ENCODE data around the gene AKT2.
"Not testable (repeated sequence)": the region's sequence is repeated elsewhere in the genome, so short reads cannot be mapped to it uniquely, and the experiment has no call there.

Gene AKT2

DNA sequence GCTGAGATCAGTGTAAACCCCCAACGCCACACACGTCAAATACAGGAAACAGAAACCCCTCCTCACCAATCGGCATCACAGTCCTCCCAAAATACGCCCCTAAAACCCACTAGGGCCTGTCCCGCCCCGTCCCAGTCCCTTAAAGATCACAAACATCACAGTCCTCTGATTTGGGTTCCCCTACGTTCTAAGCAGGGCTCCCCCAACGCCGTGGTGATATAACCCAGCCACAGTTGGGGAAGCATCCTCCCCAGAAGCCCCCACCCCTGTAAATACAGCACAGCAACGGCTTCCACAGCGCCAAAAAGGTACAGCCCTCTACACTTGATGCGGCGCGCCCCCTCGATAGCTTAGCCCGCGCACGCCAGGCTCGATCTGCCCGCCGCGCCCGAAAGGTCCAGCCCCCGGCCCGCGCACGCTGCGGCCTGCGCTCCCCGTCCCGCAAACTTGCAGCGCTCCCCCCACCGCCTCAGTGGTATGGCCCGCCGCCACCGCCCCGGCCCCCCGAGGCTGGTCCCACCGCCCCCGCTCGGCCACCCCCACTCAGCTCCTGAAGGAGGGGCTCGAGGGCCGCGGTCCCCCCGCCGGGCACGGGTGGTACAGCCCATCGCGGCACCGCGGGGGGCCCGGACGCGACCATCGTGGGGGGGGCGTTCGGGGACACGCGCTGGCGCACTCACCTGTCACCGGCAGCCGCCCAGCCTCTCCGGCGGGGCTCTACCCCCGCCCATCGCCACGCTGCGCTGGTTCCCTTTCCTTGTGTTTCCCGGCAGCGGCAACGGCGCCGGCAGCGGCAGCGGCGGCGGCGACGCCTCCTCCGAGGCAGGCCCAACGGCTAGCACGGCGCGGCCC, at the start of gene AKT2:
AKT2 (minus strand) TSS at position 845 of the 852 bp plus-strand sequence. CDS start 20,078 bp downstream, outside the sequence.
- peaks cover 0 to 2% of the 10 kb centered on the region in 2 donors for H3K36me3 ChIP-seq (ENCODE audit: control insufficient read depth in 1 of 2, insufficient read depth in 2 of 2, low read length in 2 of 2)
- peaks cover 49 to 51% of the 10 kb centered on the region in 2 donors for H3K4me1 ChIP-seq (ENCODE audit: control insufficient read depth in 1 of 2, insufficient read depth in 2 of 2, low read length in 2 of 2)
- H3K9me3 ChIP-seq (ENCODE audit: control insufficient read depth in 1 of 2, low read length in 2 of 2), result no peaks in the 10 kb centered on the region
- H3K4me3 ChIP-seq (ENCODE audit: low read depth in 1 of 2, low read length in 2 of 2), result peak within 1 kb of the TSS; percentile 84 to 90
- peak within 1 kb of the TSS; percentile 90 for H3K27ac ChIP-seq (ENCODE audit: low read depth, low read length)
- H3K9ac ChIP-seq (ENCODE audit: low read depth in 1 of 2, low read length in 2 of 2), result peak within 1 kb of the TSS; percentile 91 to 92
- no peaks in the 10 kb centered on the region for H3K27me3 ChIP-seq (ENCODE audit: control insufficient read depth in 1 of 2, insufficient read depth in 2 of 2, low read length in 2 of 2)

DNA sequence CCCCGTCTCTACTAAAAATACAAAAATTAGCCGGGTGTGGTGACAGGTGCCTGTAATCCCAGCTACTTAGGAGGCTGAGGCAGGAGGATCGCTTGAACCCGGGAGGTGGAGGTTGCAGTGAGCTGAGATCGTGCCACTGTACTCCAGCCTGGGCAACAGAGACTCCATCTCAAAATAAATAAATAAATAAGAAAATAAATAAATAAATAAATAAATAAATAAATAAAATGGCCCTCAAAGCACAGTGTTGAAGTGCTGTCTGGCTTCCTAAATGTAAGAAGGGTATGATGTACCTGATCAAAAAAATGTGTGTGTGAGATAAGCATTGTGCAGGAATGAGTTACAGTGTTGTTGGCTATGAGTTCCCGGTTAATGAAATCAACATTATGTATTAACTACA, 47.9 kb upstream of the AKT2 start:
- not testable (repeated sequence) for H3K27ac ChIP-seq (ENCODE audit: low read depth, low read length); H3K4me3 ChIP-seq (ENCODE audit: low read depth in 1 of 2, low read length in 2 of 2); H3K9me3 ChIP-seq (ENCODE audit: control insufficient read depth in 1 of 2, low read length in 2 of 2); H3K4me1 ChIP-seq (ENCODE audit: control insufficient read depth in 1 of 2, insufficient read depth in 2 of 2, low read length in 2 of 2); H3K9ac ChIP-seq (ENCODE audit: low read depth in 1 of 2, low read length in 2 of 2); H3K27me3 ChIP-seq (ENCODE audit: control insufficient read depth in 1 of 2, insufficient read depth in 2 of 2, low read length in 2 of 2)
- peaks cover 14 to 63% of the 10 kb centered on the region in 2 donors for H3K36me3 ChIP-seq (ENCODE audit: control insufficient read depth in 1 of 2, insufficient read depth in 2 of 2, low read length in 2 of 2)

DNA sequence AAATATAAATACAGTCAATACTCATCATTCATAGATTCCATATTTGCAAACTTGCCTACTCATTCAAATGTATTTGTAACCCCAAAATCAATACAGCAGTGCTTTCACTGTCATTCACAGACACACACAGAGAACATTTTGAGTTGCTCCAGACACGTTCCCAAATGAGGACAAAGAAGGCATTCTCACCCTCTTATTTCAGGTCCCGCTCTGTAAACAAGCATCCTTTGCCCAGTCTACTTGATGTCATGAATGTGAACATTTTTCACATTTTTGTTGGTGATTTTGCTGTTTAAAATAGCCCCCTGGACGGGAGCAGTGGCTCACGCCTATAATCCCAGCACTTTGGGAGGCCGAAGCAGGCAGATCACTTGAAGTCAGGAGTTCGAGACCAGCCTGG, 47.5 kb upstream of the AKT2 start:
- Histone ChIP-seq H3K27me3 (ENCODE audit: control insufficient read depth in 1 of 2, insufficient read depth in 2 of 2, low read length in 2 of 2) (no peaks in the 10 kb centered on the region), H3K9ac (ENCODE audit: low read depth in 1 of 2, low read length in 2 of 2) (no peak overlapping the region), H3K9me3 (ENCODE audit: control insufficient read depth in 1 of 2, low read length in 2 of 2) (no peaks in the 10 kb centered on the region), H3K4me3 (ENCODE audit: low read depth in 1 of 2, low read length in 2 of 2) (no peak overlapping the region), H3K36me3 (ENCODE audit: control insufficient read depth in 1 of 2, insufficient read depth in 2 of 2, low read length in 2 of 2) (peaks cover 19 to 67% of the 10 kb centered on the region in 2 donors), H3K4me1 (ENCODE audit: control insufficient read depth in 1 of 2, insufficient read depth in 2 of 2, low read length in 2 of 2) (no peaks in the 10 kb centered on the region), H3K27ac (ENCODE audit: low read depth, low read length) (no peak overlapping the region)

DNA sequence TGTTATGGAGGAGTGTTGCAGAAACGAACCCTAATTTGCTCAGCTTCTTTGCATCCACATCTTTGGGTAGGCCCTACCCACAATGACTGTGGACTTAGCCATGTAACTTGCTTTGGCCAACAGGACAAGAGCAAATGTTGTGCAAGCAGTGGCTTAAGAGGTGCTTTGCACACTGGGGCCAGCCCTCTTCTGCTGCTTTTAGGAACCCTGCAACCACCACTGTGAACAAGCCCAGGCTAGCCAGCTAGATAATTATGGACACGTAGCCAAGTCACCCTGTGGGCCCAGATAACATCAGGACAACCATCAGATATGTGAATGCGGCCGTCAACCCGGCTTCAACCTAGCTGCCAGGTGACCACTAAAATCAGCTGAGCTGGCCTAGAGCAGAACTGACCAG, 45.9 kb upstream of the AKT2 start:
- H3K36me3 ChIP-seq (ENCODE audit: control insufficient read depth in 1 of 2, insufficient read depth in 2 of 2, low read length in 2 of 2), result peaks cover 23 to 72% of the 10 kb centered on the region in 2 donors
- H3K27ac ChIP-seq (ENCODE audit: low read depth, low read length), result no peak overlapping the region
- H3K9me3 ChIP-seq (ENCODE audit: control insufficient read depth in 1 of 2, low read length in 2 of 2), result no peaks in the 10 kb centered on the region
- no peaks in the 10 kb centered on the region for H3K27me3 ChIP-seq (ENCODE audit: control insufficient read depth in 1 of 2, insufficient read depth in 2 of 2, low read length in 2 of 2)
- H3K9ac ChIP-seq (ENCODE audit: low read depth in 1 of 2, low read length in 2 of 2), result no peak overlapping the region
- no peaks in the 10 kb centered on the region for H3K4me1 ChIP-seq (ENCODE audit: control insufficient read depth in 1 of 2, insufficient read depth in 2 of 2, low read length in 2 of 2)
- no peak overlapping the region for H3K4me3 ChIP-seq (ENCODE audit: low read depth in 1 of 2, low read length in 2 of 2)

DNA sequence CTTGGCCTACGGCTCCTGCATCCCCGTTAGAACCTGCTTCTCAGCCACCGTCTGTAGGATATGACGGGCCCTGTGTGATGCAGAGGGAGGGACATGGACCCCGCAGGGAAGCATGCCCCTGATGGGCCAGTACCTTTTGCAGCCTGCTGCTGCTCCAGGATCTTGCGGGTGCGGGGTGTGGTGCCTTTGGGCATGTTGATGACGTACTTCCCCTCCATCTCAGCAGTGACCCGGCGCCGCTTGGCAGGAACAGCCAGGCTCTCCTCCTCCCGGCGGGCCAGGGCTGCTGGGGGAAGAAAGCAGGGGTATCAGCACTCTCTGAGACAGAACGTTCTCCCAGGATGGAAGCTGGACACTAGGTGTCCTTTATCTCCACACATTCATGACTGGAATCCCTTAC, 41.1 kb upstream of the AKT2 start:
- H3K9me3 ChIP-seq (ENCODE audit: control insufficient read depth in 1 of 2, low read length in 2 of 2), result no peaks in the 10 kb centered on the region
- H3K9ac ChIP-seq (ENCODE audit: low read depth in 1 of 2, low read length in 2 of 2), result no peak overlapping the region
- no peaks in the 10 kb centered on the region for H3K27me3 ChIP-seq (ENCODE audit: control insufficient read depth in 1 of 2, insufficient read depth in 2 of 2, low read length in 2 of 2)
- H3K27ac ChIP-seq (ENCODE audit: low read depth, low read length), result no peak overlapping the region
- H3K4me3 ChIP-seq (ENCODE audit: low read depth in 1 of 2, low read length in 2 of 2), result no peak overlapping the region
- no peaks in the 10 kb centered on the region for H3K4me1 ChIP-seq (ENCODE audit: control insufficient read depth in 1 of 2, insufficient read depth in 2 of 2, low read length in 2 of 2)
- H3K36me3 ChIP-seq (ENCODE audit: control insufficient read depth in 1 of 2, insufficient read depth in 2 of 2, low read length in 2 of 2), result peaks cover 36 to 78% of the 10 kb centered on the region in 2 donors

DNA sequence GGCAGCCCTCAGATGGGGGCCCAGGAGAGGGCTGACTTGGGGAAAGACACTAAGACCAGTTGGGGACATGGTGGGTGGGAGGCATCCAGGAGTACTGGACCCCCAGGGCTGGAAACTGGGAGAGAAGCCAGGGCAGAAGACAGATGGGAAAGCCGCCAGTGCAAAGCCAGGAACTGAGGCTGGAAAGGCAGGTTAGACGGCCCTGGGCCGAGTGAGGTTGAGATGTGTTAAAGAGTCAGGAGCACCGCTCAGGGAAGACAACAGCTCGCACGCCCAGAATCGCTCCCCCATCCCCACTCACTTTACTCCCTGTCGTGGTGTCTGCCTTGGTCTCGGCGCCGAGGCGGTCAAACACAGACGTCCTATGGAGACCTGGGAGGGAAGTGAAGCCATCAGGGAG, 38.6 kb upstream of the AKT2 start:
- H3K4me1 ChIP-seq (ENCODE audit: control insufficient read depth in 1 of 2, insufficient read depth in 2 of 2, low read length in 2 of 2), result no peaks in the 10 kb centered on the region
- H3K4me3 ChIP-seq (ENCODE audit: low read depth in 1 of 2, low read length in 2 of 2), result no peak overlapping the region
- no peak overlapping the region for H3K9ac ChIP-seq (ENCODE audit: low read depth in 1 of 2, low read length in 2 of 2)
- no peaks in the 10 kb centered on the region for H3K27me3 ChIP-seq (ENCODE audit: control insufficient read depth in 1 of 2, insufficient read depth in 2 of 2, low read length in 2 of 2)
- H3K27ac ChIP-seq (ENCODE audit: low read depth, low read length), result no peak overlapping the region
- H3K9me3 ChIP-seq (ENCODE audit: control insufficient read depth in 1 of 2, low read length in 2 of 2), result no peaks in the 10 kb centered on the region
- H3K36me3 ChIP-seq (ENCODE audit: control insufficient read depth in 1 of 2, insufficient read depth in 2 of 2, low read length in 2 of 2), result peaks cover 38 to 73% of the 10 kb centered on the region in 2 donors

DNA sequence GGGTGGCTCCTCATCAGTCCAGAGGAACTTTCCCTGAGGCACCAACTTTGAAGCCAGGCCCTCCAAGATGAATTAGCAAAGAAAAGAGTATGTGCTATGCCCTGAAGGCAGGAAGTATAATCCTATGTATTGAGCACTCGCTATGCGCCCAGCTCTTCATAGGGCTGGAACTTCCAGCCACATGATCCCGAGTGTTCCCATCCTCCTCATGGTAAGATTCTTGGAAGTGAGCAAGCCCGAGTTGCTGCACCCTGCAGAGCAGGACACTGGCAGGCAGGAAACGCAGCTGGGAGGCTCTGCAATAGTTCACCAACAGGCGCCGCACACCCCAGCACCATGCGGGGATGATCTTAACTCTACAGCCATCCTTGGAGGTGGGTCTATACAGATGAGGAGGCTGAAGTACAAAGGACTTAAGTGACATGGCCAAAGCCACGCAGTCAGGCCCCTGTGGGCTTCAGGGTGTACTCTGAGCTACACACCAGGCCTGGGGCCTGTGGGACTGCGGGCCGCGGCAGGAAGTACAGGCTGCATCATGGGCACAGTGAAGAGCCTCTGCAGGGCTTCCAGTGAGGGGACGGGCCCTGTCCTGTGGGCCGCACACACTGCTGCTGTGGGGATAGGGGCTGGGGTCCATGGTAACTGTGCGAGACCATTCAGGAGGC, 37.9 kb upstream of the AKT2 start:
- no peaks in the 10 kb centered on the region for H3K27me3 ChIP-seq (ENCODE audit: control insufficient read depth in 1 of 2, insufficient read depth in 2 of 2, low read length in 2 of 2)
- H3K27ac ChIP-seq (ENCODE audit: low read depth, low read length), result no peak overlapping the region
- H3K4me3 ChIP-seq (ENCODE audit: low read depth in 1 of 2, low read length in 2 of 2), result no peak overlapping the region
- no peaks in the 10 kb centered on the region for H3K4me1 ChIP-seq (ENCODE audit: control insufficient read depth in 1 of 2, insufficient read depth in 2 of 2, low read length in 2 of 2)
- H3K36me3 ChIP-seq (ENCODE audit: control insufficient read depth in 1 of 2, insufficient read depth in 2 of 2, low read length in 2 of 2), result peaks cover 36 to 69% of the 10 kb centered on the region in 2 donors
- H3K9me3 ChIP-seq (ENCODE audit: control insufficient read depth in 1 of 2, low read length in 2 of 2), result no peaks in the 10 kb centered on the region
- no peak overlapping the region for H3K9ac ChIP-seq (ENCODE audit: low read depth in 1 of 2, low read length in 2 of 2)

DNA sequence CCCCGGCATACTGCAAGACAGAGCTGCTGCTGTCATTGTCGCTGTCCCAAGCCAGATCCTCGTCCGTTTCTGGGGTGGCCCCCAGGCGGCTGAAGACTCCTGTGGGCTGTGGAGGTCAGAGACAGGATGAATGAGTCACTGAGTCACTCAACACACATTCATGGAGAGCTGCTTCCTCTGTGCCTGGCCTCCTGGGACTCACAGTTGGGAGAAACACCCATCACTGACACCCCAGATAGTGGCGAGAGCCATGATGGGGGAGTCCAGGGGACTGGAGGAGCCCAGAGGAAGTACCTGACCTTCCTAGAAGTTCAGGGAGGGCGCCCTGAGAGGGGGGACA, 37.1 kb upstream of the AKT2 start:
- no peaks in the 10 kb centered on the region for H3K4me1 ChIP-seq (ENCODE audit: control insufficient read depth in 1 of 2, insufficient read depth in 2 of 2, low read length in 2 of 2)
- no peaks in the 10 kb centered on the region for H3K9me3 ChIP-seq (ENCODE audit: control insufficient read depth in 1 of 2, low read length in 2 of 2)
- H3K36me3 ChIP-seq (ENCODE audit: control insufficient read depth in 1 of 2, insufficient read depth in 2 of 2, low read length in 2 of 2), result peaks cover 29 to 62% of the 10 kb centered on the region in 2 donors
- no peaks in the 10 kb centered on the region for H3K27me3 ChIP-seq (ENCODE audit: control insufficient read depth in 1 of 2, insufficient read depth in 2 of 2, low read length in 2 of 2)
- H3K9ac ChIP-seq (ENCODE audit: low read depth in 1 of 2, low read length in 2 of 2), result no peak overlapping the region
- no peak overlapping the region for H3K27ac ChIP-seq (ENCODE audit: low read depth, low read length)
- no peak overlapping the region for H3K4me3 ChIP-seq (ENCODE audit: low read depth in 1 of 2, low read length in 2 of 2)

DNA sequence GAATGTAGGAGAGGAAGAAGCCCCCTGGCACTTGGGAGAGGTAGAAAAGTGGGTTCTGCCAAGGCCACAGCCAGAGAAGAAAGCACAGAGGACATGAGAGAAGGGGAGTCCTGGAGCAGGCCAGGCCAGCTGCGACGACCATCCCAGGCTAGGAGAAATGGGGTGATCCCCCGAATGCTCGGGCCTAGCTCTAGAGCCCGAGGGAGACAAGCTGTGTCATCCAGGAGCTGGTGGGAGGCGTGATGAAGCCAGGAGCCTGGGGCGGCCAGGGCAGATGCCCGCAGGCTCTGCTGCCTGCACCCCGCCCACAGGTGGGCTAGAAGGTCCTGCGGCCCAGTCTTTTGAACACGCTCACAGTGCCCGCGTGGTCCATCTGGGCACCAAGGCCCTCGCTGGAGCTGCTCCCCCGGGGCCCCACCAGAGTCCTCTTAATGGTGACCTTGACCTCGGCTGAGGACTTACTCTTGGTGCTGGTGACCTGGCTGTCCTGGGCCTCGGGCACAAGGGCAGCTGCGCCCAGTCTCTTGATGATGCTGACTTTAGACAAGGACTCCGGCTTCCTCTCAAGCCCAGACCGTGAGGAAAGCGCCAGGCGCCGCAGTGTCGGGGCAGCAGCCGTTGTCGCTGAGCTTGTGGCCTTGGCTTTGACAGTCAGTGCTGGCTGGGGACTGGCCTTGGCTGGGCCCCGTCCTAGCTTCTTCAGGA, 36.6 kb upstream of the AKT2 start:
- H3K9ac ChIP-seq (ENCODE audit: low read depth in 1 of 2, low read length in 2 of 2), result no peak overlapping the region
- H3K27me3 ChIP-seq (ENCODE audit: control insufficient read depth in 1 of 2, insufficient read depth in 2 of 2, low read length in 2 of 2), result no peaks in the 10 kb centered on the region
- H3K9me3 ChIP-seq (ENCODE audit: control insufficient read depth in 1 of 2, low read length in 2 of 2), result no peaks in the 10 kb centered on the region
- no peak overlapping the region for H3K27ac ChIP-seq (ENCODE audit: low read depth, low read length)
- peaks cover 29 to 62% of the 10 kb centered on the region in 2 donors for H3K36me3 ChIP-seq (ENCODE audit: control insufficient read depth in 1 of 2, insufficient read depth in 2 of 2, low read length in 2 of 2)
- H3K4me3 ChIP-seq (ENCODE audit: low read depth in 1 of 2, low read length in 2 of 2), result no peak overlapping the region
- no peaks in the 10 kb centered on the region for H3K4me1 ChIP-seq (ENCODE audit: control insufficient read depth in 1 of 2, insufficient read depth in 2 of 2, low read length in 2 of 2)

DNA sequence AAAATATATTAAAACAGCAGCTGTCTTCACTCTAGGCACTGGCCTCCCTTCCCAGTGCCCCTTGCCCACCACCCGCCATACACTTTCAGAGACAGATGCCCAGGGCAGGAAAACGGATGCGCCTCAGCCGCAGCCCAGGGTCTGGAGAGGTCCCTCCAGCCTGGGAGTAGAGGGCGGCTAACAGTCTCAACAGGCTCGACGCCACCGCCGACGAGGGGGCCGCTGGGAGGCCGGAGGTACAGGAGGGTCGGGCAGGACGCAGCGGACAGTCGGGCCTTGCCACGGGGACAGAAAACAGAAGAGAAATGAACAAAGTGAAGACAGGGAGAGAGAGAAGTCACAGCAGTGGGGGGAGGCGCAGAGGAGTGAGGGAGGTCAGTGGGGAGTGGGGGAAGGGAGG, 35.9 kb upstream of the AKT2 start:
- no peaks in the 10 kb centered on the region for H3K4me1 ChIP-seq (ENCODE audit: control insufficient read depth in 1 of 2, insufficient read depth in 2 of 2, low read length in 2 of 2)
- H3K4me3 ChIP-seq (ENCODE audit: low read depth in 1 of 2, low read length in 2 of 2), result no peak overlapping the region
- no peaks in the 10 kb centered on the region for H3K27me3 ChIP-seq (ENCODE audit: control insufficient read depth in 1 of 2, insufficient read depth in 2 of 2, low read length in 2 of 2)
- H3K36me3 ChIP-seq (ENCODE audit: control insufficient read depth in 1 of 2, insufficient read depth in 2 of 2, low read length in 2 of 2), result peaks cover 28 to 61% of the 10 kb centered on the region in 2 donors
- H3K27ac ChIP-seq (ENCODE audit: low read depth, low read length), result no peak overlapping the region
- no peaks in the 10 kb centered on the region for H3K9me3 ChIP-seq (ENCODE audit: control insufficient read depth in 1 of 2, low read length in 2 of 2)
- H3K9ac ChIP-seq (ENCODE audit: low read depth in 1 of 2, low read length in 2 of 2), result no peak overlapping the region

Data from duodenal mucosa (tissue), 2 donors.